ENCODE measurements around the gene CPA5. TPM values are rescaled to one million over a fixed set of nuclear protein-coding genes. Genes with fewer than 3 reads are reported as not detected.

The CPA5 gene
- total RNA-seq, 2 experiments from 2014 or later = not detected

DNA sequence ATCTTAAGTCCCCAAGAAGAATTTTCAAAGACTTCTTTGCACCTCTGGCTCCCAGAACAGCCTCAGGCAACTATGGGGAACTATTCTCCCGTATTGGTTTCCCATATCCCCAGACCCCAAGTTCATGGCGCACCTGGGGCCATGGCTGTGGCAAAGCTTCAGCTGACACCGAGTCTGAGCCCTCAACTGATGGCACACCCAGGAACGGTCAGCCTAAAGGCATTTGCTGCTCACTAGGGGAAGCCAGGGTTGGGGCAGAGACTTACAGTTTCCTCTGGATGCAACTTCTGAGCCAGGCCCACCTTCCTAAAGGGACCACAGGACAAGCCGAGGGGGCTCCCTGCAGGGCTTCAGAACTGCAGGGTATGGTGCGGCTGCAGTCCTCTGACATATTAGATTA is 21.9 kb downstream of the CPA5 start:
- intact Hi-C loops (cut with DNase I, micrococcal nuclease) = no loop called here
- Histone ChIP-seq H3K27me3 (ENCODE audit: control insufficient read depth in 1 of 2, insufficient read depth in 2 of 2, low read length in 2 of 2) (peaks cover 0 to 2% of the 10 kb centered on the region in 2 experiments), H3K27ac (ENCODE audit: low read depth in 1 of 2, low read length in 2 of 2) (peak overlapping the region in 1 of 2 donors; percentile 15), H3K9me3 (ENCODE audit: control insufficient read depth in 1 of 2, insufficient read depth in 1 of 2, low read length in 2 of 2) (no peaks in the 10 kb centered on the region), H3K4me1 (ENCODE audit: insufficient read depth, low read length) (peaks cover 24% of the 10 kb centered on the region), H3K4me3 (ENCODE audit: low read length) (peak overlapping the region; percentile 36), H3K36me3 (ENCODE audit: insufficient read depth, low read length) (no peaks in the 10 kb centered on the region)
- Mint-ChIP-seq H3K27me3 (no peaks in the 10 kb centered on the region), H3K36me3 (ENCODE audit: low read depth) (no peaks in the 10 kb centered on the region), H3K27ac (peak overlapping the region; percentile 73), H3K4me3 (no peak overlapping the region), H3K4me1 (ENCODE audit: low read depth) (peaks cover 33% of the 10 kb centered on the region), H3K9me3 (no peaks in the 10 kb centered on the region)
- TF ChIP-seq, protein P1, sequence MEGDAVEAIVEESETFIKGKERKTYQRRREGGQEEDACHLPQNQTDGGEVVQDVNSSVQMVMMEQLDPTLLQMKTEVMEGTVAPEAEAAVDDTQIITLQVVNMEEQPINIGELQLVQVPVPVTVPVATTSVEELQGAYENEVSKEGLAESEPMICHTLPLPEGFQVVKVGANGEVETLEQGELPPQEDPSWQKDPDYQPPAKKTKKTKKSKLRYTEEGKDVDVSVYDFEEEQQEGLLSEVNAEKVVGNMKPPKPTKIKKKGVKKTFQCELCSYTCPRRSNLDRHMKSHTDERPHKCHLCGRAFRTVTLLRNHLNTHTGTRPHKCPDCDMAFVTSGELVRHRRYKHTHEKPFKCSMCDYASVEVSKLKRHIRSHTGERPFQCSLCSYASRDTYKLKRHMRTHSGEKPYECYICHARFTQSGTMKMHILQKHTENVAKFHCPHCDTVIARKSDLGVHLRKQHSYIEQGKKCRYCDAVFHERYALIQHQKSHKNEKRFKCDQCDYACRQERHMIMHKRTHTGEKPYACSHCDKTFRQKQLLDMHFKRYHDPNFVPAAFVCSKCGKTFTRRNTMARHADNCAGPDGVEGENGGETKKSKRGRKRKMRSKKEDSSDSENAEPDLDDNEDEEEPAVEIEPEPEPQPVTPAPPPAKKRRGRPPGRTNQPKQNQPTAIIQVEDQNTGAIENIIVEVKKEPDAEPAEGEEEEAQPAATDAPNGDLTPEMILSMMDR (IDR thresholded peaks at IDR 0.05) = no peak
- ChIA-PET CTCF (no interaction called here), POLR2A (no interaction called here)
- DNase-seq = no peak
- ATAC-seq (ENCODE audit: poor library complexity) = no peak

DNA sequence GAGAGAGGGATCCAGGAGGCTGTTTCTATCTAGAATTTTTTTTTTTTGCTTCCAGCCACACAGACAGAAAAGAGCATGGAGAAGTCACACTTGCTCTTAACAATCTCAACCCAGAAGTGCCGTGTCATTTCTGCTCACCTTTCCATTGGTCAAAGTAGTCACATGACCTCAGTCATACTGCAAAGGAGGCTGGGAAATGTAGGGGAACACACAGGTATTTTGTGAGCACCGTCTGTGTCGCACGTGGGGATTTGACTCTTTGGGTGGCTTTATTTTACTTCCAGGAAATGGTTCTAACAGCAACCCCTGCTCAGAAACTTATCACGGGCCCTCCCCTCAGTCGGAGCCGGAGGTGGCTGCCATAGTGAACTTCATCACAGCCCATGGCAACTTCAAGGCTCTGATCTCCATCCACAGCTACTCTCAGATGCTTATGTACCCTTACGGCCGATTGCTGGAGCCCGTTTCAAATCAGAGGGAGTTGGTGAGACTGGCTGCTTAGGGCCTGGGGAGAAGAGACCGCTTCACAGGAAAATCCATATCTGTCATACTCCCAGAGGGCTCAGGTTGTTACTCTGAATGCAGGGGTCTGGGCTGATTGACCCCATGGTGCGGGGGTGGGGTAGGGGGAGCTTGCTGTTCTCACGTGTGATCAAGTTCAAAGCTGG is 22.6 kb downstream of the CPA5 start:
- intact Hi-C loops (cut with DNase I, micrococcal nuclease) = no loop called here

DNA sequence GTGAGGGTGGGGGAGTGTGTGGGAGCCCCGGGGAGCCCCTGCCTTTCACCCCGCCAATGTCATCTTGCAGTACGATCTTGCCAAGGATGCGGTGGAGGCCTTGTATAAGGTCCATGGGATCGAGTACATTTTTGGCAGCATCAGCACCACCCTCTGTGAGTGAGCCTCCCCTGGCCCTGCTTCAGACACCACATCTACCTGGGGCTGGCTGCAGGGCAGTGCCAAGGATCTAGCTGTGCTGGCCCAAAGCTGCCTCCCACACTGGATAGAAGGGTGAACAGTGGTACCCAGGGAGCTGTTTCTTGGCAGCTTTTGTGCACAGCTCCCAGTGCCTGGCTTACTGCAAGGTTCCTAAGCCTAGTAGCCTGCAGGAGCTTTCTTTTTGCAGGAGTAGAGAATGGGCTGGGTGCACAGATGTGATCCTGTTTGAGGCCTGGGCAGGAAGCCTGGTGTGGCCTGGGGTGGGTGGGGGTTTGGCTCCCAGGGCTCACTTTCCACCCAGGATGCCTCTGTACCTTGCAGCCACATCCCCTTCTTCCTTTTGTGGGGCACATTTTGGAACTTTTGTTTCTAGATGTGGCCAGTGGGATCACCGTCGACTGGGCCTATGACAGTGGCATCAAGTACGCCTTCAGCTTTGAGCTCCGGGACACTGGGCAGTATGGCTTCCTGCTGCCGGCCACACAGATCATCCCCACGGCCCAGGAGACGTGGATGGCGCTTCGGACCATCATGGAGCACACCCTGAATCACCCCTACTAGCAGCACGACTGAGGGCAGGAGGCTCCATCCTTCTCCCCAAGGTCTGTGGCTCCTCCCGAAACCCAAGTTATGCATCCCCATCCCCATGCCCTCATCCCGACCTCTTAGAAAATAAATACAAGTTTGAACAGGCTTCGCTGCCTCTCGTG is 23.5 kb downstream of the CPA5 start:
- Mint-ChIP-seq H3K36me3 (ENCODE audit: low read depth) (no peaks in the 10 kb centered on the region), H3K27me3 (no peaks in the 10 kb centered on the region), H3K4me1 (ENCODE audit: low read depth) (peaks cover 33% of the 10 kb centered on the region), H3K27ac (peak overlapping the region; percentile 25), H3K9me3 (no peaks in the 10 kb centered on the region), H3K4me3 (no peak overlapping the region)
- intact Hi-C loops (cut with DNase I, micrococcal nuclease) = no loop called here
- Histone ChIP-seq H3K36me3 (ENCODE audit: insufficient read depth, low read length) (no peaks in the 10 kb centered on the region), H3K9me3 (ENCODE audit: control insufficient read depth in 1 of 2, insufficient read depth in 1 of 2, low read length in 2 of 2) (no peaks in the 10 kb centered on the region), H3K4me3 (ENCODE audit: low read length) (peak overlapping the region; percentile 36), H3K4me1 (ENCODE audit: insufficient read depth, low read length) (peaks cover 24% of the 10 kb centered on the region), H3K27me3 (ENCODE audit: control insufficient read depth in 1 of 2, insufficient read depth in 2 of 2, low read length in 2 of 2) (no peaks in the 10 kb centered on the region), H3K27ac (ENCODE audit: low read depth in 1 of 2, low read length in 2 of 2) (peak overlapping the region in 1 of 2 donors; percentile 59)
- ATAC-seq (ENCODE audit: poor library complexity) (no peak), DNase-seq (no peak)
- ChIA-PET POLR2A (no interaction called here), CTCF (interaction anchor here (1.1 kb wide), 1 partner anchor 41 kb away, joined by 3 read pairs; no protein-coding TSS in a partner anchor)
- TF ChIP-seq, protein P1 (IDR thresholded peaks at IDR 0.05) = no peak

More for the DNA sequence above, 22.6 kb downstream of the CPA5 start:
- Histone ChIP-seq H3K36me3 (ENCODE audit: insufficient read depth, low read length) (no peaks in the 10 kb centered on the region), H3K4me1 (ENCODE audit: insufficient read depth, low read length) (peaks cover 24% of the 10 kb centered on the region), H3K27me3 (ENCODE audit: control insufficient read depth in 1 of 2, insufficient read depth in 2 of 2, low read length in 2 of 2) (no peaks in the 10 kb centered on the region), H3K4me3 (ENCODE audit: low read length) (peak overlapping the region; percentile 36), H3K27ac (ENCODE audit: low read depth in 1 of 2, low read length in 2 of 2) (peak overlapping the region in 1 of 2 donors; percentile 59), H3K9me3 (ENCODE audit: control insufficient read depth in 1 of 2, insufficient read depth in 1 of 2, low read length in 2 of 2) (no peaks in the 10 kb centered on the region)
- DNase-seq = peak in 5 of 14 experiments; percentile 18 to 71 (median 53)
- H3K4me1 Mint-ChIP-seq (ENCODE audit: low read depth) = peaks cover 33% of the 10 kb centered on the region
- no peaks in the 10 kb centered on the region for H3K9me3 Mint-ChIP-seq
- ATAC-seq (ENCODE audit: poor library complexity) = peak; percentile 73
- POLR2A ChIA-PET = no interaction called here
- peak overlapping the region; percentile 48 for H3K4me3 Mint-ChIP-seq
- CTCF ChIA-PET = interaction anchor here (1.1 kb wide), 1 partner anchor 40 kb away, joined by 3 read pairs; no protein-coding TSS in a partner anchor
- H3K36me3 Mint-ChIP-seq (ENCODE audit: low read depth) = no peaks in the 10 kb centered on the region
- H3K27me3 Mint-ChIP-seq = no peaks in the 10 kb centered on the region
- TF ChIP-seq, protein P1 (IDR thresholded peaks at IDR 0.05) = no peak
- peak overlapping the region; percentile 73 for H3K27ac Mint-ChIP-seq

Measured in CD4-positive, alpha-beta T cell (primary cell).